ENCODE measurements around the gene CDO1.

Gene CDO1

DNA sequence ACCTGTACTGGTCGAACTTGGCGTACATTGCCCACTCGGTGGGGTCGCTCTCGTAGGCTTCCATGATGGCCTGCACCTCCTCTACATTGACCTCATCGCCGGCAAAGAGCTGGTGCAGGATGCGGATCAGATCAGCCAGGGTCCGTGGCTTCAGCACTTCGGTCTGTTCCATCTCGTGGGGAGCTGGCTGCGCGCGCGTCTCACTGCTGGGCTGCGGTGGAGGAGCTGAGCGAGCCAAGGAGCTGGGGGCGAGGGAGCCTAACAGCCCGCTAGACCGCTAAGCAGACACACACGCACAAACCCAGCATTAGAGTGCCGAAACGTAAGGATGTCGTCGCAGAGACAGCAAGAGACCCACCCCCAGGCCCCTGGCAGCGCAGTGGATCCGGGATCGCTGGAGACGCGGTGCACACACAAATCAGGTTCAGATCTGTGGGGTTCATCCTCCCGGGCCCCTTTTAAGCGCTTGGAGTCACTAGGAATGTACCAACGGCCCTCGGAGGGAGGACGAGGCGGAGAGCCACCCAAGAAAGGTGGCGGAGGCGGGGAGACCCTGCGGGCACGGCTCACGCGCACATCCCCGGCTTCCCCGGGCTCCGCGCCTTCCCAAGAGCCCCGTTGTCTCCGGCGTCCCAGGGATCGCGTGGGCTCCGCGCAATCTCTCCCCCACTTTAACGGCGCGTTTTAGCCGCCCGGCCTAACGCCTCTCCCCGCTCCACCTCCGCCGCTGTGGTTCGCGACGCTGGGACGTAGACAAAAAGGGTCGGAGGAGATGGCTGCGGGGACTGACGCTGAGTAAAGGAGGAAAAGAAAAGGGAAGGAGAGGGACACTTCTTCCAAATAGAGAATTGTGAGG, at the start of gene CDO1:
Gene CDO1, minus strand, starts transcription at position 434 of the 856 bp plus-strand sequence. Its CDS starts 262 bp downstream, at position 172.
- peak; percentile 65 for DNase-seq

DNA sequence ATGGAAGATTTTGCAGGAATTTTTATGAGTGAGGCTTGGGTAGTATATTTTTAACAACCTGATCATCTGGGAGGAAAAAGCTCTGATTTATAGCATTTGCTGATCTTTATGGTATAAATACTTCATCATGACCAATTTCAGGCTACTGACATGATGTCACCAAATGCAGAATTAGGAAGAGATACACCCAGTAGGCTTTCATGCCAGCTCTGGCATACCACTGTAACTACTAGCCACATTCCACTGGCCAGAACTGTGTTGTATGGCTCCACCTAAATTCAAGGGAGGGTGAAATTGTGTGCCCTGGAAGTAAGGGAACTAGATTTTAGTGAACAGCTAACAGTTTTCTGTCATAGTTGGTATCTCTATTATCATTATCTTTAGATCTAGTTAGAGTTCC, 42.9 kb upstream of the CDO1 start:
- no peak for DNase-seq

DNA sequence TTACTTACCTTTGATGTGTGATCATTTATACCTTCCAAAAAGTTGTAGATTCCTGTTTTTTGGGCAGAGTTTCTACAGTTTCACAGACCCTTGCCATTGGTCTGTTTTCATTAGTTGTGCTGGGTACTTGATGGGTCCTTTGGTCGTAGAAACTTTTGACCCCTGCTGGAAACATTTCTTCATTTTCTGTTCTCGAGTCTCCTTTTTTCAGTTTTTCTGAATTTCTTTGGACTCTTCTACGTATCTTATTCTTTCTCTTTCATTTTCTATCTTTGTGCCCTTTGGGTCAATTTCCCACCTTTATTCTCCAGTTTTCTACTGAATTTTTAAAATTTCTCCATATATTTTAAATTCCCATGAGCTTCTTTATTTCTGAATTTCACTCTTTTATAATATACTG, 41.9 kb upstream of the CDO1 start:
- no peak for DNase-seq

DNA sequence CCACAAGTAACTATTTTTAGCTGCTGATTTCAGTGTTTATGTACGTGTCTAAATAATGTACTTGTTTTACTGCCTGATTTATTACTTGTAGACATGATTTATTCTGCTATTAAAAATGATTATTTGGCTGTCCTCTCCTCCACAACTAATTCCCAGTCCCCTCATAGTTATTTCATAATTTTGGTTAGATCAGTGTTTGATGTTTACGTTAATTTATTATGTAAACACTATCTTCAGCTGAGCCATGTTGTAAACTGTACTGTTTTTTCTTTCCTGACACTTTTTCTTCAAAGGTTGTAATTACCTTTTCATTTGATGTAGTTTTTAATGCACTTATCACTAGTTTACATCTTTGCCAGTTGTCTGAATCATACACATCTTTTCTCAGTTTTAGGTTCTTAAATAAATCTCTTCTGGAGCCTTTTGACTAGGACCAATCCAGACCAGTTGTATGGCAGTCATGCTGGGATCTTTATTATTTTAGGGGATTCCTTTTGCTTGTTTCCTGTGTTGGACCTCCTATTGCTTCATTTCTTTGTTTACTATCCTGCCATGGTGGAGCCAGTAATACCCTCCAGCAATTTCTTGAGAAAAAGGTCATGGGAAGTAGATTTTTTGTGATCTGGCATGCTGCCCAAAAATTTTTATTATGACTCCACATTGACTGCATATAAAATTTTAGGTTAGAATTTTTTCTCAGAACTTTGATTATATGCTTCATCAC, 41.3 kb upstream of the CDO1 start:
- no peak for DNase-seq

DNA sequence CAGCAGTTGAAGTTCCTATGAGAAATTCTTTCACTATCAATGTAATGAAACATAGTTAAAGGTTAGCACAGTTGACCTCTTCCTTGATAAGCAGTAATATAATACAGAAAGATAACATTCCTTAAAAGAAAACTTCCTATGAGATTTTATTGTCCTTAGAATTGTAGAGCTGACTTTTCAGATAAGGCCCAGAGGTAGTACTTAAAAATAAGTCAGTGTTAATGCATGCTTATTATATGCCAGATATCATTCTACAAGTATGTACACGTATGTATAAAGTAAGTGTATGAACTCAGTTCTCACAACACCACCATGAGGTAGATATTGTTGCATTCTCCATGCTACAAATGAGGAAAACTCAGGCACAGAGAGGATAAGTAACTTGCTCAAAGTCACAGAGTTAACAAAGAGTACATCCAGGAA, 40.6 kb upstream of the CDO1 start:
- DNase-seq: no peak

DNA sequence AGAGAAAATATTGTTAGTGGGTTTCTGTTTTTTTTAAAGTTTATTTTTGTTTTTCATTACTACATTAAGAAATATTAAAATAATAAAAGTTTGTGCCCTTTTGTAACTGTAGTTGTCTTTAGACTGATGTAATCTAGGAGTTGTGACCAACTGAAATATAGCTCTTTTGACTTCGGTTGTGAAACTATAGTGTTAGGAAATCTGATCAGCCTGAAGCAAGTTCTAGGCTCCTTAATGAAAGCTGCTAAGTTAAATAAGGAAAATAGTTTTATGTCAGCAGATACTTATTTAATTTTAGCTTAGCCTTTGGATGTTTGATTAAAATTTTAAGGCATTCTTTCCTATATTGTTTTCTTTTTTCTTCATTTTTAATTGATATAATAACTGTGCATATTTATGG, 39.5 kb upstream of the CDO1 start:
- no peak for DNase-seq

DNA sequence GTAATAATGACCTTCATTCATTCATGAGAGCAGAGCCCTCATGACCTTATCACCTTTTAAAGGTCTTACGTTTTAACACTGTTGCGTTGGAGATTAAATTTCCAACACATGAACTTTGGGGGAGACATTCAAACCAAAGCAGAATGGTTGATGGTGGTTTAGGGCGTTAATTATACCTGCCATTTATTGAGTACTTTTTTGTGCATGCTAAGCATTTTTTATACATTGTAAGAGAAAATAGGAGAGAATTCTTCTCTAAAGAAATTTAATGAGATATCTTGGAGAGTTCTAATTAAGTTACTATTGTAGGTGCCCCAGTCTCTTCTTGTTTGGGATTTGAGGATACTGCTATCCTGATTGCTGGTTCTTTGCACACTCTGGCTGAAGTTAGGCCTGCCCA, 37.7 kb upstream of the CDO1 start:
- DNase-seq: no peak

DNA sequence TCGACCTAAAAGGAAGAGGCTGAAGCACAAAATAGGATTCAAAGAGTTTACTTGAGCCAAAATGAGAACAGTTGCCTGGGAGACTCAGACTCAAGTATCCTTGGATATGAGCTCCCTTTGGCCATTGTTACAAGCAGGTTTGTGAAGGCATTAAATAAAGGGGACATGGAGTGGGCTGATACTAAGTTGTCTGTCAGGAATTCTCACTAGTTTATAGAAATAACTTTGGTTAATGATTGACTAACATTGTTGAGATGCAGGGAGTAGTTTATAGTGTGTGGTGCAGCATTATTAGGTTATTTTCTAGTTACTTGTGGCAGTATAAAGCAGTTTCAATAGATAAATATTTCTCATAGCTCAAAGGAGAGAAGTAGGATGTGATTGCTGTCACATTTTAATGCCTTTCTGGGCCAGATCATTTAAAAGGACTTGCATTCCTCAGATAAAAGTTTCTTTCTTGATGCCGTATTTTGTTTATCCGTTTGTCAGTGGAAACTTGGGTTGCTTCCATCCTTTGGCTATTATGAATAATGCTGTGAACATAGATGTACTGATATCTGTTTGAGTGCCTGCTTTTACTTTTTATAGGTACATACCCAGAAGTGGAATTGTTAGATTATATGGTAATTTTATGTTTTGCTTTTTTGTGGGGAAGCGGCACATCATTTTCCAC, 34.4 kb upstream of the CDO1 start:
- DNase-seq: no peak

DNA sequence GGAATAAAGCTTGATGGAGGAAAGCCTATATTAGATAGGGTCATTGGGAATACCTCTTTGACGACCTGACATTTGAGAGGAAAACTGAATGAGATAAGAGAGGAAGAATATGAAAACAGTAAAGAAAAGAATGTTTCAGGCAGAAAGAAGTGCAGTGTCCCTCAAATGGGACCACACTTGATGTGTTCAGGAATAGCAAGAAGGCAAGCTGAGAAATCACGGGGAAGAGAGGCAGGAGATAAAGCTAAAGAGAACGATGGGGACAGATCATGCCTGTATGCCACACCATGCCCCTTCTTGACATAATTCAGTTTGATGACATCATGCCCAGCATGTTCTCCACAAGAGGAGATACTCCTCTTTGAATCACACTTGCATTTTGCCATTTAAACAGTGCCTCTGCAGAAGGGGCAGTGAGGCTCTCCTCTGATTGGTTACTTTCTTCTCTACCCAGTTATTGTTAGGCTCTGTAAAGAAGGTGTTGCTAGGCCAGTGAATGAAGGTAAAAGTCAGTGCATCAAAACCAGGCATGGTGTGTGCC, 32.9 kb upstream of the CDO1 start:
- no peak for DNase-seq

DNA sequence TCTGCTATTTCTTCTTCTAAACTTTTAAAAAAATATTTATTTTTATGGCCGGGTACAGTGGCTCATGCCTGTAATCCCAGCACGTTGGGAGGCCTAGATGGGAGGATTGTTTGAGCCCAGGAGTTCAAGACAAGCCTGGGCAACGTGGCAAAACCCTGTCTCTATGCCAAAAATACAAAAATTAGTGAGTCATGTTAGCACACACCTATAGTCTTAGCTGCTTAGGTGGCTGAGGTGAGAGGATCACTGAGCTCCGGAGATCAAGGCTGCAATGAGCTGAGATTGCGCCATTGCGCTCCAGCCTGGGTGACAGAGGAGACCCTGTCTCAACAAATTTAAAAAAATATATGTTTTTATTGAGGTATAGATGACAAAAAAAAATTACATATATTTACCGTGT, 30.8 kb upstream of the CDO1 start:
- no peak for DNase-seq

DNA sequence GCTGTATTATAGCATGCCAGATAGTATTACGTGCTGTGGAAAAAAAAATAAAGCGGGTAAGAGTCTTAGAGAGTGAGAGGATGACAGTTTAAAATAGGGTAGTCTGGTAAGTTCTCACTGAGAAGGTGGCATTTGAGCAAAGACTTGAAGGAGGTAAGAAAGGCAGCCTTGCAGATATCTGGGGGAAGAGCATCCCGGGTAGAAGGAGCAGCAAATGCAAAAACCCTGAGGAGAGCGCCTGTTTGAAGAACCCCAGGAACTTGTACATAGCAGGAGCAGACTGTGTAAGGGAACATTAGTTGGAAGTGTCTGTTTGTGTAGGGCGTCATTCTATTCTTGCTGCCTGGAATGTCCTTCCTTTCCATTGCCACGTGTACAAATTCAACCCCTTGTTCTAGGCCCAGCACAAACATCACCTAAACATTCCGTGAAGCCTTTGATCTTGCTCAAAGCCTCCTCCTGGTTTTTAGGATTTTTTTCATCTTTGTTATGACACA, 27.9 kb upstream of the CDO1 start:
- DNase-seq: no peak

DNA sequence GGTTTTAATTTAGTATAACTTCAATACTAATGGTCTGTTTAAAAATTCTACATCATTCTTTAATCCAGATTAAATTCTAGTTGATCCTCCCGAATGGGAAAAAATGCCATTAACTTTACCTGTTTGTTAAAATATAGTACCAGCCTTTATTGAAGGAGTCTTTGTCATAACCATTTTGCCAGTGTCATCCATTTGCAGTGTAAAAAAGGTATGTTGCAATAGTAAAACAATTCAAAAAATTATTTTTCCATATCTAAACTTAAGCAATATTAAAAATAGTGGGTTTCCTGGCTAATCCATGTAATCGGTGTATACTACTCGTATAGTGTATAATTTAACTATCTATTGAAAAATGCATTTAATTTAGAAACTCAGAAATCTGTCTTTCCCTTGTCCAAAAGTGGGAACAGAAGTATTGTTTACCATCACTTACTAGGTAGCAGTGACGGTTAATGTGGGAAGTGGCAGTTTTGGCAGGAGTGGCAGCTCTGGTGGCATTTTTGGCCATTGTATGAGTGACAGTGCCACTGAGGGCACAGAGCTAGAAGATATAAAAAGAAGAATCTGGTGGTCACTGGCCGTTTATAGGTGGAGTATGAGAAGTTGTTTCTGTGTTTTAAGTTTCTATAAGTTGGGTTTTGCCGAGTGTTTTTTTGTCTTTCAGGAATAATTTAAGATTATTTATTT, 27.1 kb upstream of the CDO1 start:
- DNase-seq: no peak

DNA sequence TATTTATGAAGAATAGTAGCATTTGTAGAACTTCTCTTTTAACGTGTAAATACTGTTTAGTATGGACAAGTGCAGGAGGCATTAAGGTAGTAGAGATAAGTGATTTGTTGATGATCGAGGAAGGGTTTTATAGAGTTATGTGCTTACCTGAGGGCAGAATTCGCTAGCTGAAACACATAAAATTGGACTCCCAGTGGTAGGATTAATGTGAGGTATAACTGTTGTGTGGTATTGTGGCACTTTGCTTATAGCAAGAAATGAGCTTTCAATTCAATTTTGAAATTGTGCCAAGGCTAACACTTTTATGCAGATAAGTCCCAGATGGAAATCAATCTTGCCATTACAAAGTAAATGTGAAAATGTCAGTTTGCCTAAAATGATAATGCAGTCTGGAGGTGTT, 26.5 kb upstream of the CDO1 start:
- no peak for DNase-seq

DNA sequence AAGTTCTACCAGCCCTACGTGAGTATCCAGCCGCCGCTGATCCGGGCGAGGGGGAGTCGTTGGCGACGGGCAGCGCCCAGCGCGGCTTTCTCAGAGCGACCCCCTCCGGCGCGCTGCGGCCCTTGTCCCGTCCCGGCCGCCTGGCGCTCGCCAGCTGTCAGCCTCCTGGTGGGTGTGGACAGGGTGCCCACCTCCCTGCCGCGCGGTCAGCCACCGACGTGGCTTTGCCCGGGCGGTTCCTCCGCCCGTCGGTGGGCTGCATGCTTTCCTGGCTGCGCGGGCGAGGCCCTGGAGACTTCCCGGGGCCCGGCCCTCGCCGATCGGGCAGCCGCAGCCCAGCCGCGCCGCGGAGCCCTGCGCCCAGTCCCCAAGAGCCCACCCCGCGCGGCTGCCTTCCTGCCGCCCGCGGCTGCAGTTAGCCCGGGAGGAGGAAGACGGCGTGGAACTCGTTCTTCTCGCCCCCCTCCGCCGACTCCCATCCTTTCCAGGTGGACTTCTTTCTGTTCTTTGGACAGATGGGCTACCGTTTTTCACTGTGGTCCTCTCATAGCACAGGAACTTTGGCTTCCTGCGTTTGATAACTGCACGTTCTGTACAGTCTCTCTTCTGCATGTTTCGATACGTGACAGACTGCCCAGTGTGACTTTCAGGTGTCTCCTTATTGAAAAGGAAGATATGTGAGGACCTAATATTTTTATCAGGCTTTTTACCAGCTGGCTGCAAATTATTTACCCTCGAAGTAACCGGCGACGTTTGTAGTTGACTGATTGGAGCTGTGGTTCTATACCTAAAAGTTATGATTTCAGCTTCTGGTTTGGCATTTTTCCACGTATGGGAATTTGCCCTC, 25.9 kb upstream of the CDO1 start:
- peak; percentile 66 for DNase-seq

DNA sequence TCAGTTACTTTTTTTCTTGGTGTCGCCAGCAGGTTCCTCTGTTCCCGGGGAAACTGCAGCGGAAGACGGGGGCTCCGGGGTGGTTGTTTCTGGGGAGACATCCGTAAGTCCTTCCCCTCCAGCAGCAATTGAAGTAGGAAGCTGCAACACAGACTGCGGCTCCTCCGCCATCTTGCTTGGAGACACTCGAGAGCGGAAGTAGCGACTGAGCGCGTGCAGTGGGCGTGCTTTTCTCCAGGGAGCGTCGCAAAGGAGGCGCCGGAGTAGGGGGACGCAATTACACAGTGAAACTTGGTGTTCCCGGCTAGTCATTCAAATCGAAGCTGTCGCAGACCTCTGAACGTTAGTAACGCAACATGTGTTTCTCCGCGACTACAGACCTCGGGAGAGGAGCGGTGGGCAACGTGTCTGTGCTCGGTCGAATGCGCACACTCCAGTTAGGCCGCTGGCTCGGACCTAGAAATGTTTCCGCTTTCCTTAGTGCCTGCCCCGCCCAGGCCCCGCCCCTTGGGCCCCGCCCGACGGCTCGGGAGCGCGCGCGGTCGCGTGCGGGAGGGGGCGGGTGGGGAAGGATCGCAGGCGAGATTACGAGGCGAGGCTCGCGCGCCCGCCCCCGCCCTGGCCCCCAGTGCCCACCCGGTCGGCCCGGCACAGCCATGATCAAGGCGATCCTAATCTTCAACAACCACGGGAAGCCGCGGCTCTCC, 25.1 kb upstream of the CDO1 start, which contains the start of the genes AP3S1 and ATG12:
Gene AP3S1, plus strand, starts transcription at position 554 of the 707 bp plus-strand sequence. Its CDS starts 103 bp downstream, at position 657.
Gene ATG12, minus strand, starts transcription at position 184 of the 707 bp plus-strand sequence. Its CDS starts 13 bp downstream, at position 171.
- DNase-seq: peak; percentile 91

DNA sequence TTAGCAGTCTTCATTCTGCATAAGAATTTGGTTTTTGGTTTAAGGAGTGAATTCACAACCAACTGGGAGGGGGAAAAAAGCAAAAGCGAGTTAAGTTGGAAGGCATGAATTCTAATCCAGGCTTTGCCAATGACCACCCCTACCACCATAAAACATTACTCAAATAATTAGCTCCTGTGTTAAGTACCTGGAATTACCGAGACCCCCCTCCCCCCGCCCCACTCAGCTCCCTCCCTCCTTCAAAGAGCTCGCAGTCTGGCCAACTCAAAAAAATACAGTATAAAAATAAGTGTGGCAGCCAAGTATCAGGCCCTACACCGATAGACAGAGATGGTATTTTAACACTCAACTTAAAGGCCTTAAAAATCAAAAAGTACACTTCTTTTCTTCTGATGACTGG, 24.4 kb upstream of the CDO1 start:
- no peak for DNase-seq

DNA sequence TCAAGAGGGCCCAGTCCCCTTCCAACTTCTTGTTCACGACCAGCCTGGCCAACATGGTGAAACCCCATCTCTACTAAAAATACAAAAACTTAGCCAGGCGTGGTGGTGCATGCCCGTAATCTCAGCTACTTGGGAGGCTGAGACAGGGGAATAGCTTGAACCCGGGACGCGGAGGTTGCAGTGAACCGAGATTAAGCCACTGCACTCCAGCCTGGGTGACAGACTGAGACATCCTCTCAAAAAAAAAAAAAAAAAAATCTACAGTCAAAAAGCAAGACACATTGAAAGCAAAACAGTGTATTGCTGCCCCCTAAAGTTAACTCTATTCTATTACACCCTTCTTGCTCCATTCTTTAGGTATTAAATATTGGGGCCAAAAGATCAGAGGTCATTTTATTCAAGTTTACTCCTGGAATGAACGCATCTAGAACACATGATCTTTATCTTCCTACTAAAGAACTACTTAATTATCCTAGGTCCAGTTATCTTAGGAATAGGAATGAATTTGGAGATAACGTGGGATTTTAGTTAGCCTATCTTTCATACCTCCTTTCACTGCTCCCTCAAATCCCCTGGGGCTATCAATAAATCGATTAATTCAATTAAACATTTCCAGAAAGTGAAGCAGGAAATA, 22.5 kb upstream of the CDO1 start:
- no peak for DNase-seq

DNA sequence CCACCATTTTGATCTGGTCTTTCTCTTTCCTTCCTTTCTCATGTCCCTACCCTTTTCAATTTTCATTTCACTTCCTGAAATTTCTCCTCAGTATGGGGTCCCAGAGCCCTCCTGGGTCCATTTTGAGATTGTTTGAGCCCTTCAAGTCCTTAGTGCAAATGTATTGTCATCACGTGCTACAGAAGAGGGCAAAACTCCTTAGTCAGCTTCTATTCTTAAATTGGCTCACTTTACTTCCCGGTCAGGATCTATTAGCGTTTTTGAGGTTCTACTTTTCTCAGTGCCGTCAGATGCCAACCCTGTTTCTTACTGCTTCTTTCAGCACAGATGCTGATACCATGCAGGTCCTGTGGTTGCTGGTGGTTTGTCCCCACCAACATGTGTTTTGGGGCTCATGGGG, 19.0 kb upstream of the CDO1 start:
- DNase-seq: no peak

DNA sequence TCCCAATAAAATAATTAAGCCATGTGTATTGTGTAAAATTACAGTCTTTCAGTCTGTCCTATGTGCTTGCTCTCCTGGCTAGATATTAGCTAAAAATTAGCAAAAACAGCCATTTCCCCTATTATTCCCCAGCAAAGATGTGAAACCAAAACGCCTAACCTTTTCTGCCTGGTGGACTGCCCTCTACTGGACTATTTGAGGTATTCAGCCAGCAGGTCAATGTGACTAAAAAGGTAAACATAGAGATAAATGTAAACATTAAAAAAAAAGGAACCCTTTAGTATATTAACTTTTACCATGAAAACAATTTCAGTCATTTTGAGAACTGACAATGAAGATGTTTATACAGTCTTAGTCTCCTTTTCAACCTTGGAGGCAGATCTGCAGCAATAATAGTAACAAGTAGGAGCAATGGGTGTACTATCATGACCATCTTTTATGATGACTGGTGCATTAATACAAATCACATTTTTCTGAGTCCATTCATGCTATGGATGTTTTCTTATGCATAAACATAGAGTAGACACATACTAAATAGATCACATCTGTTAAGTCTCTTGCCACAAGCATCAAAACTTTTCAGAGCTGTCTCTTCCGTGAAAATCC, 14.8 kb upstream of the CDO1 start:
- DNase-seq: no peak

DNA sequence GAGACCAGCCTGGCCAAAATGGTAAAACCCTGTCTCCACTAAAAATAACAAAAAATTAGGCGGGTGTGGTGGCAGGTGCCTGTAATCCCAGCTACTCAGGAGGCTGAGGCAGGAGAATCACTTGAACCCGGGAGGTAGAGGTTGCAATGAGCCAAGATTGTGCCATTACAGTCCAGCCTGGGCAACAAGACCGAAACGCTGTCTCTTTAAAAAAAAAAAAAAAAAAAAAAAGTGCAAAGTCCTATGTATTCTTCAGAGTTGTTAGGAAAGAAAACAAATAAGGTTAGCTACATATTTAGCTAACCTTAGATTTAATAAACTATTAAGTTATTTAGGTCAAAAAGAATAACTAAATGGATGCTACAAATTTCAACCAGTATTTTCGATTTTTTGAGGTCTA, 13.5 kb upstream of the CDO1 start:
- DNase-seq: no peak
